Stimulated activated CD8-positive, alpha-beta memory T cell treated with anti-CD3 and anti-CD28 coated beads, Interleukin-7, amount 100 ng/mL, for 48 hours (primary cell): ENCODE results near the gene REEP1.
A peak's percentile ranks its signal among the peaks of the same experiment; 100 is the strongest.

Source experiments
- DNase-seq, 2 donors: peaks; one replicate each; pipeline ENCODE4 v3.0.0-alpha.2; 2020; ENCODE audit warnings: low read depth in 1 of 2; ENCODE audit errors: extremely low read depth in 1 of 2

Gene REEP1

GRCh38 chr2:86226636-86227520 is 110.5 kb downstream of the REEP1 start:
- DNase-seq, result no peak

GRCh38 chr2:86226070-86226469 is 111.4 kb downstream of the REEP1 start:
- no peak for DNase-seq

- peak in 1 of 2 donors; percentile 29 for DNase-seq
These were observed 111.8 kb downstream of the REEP1 start for GRCh38 chr2:86225581-86225980.

- no peak for DNase-seq
These were observed 112.6 kb downstream of the REEP1 start for GRCh38 chr2:86224645-86225355.

DNA sequence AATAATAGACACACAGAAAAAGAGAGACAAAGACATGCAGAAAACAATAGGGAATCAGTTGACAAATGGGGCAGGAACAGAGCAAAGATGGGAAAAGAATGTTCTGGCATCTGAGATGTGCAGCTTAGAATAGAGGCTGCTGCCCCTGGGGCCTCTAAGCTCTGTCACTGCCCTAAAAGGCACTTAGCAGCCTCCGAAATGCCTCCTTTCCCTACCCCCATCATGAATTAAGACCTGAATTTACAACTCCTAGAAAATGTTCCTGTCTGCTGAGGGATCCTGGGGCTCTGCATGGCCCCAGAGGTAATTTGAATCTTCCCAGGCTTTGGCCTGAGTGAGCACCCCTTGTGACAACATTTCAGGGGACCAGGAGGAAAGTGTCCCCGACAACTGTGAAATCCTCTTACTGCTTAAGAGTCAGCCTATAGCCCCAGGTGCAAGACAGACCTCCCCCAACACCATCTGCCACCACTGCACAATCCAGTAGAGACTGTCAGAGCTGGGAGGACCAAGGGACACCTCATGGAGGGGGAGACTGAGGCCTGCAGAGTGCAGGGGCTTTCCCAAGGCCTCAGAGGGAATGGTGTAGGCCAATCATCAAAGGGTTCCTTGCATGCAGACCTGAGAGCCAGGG is 113.4 kb downstream of the REEP1 start:
- DNase-seq, result no peak

- no peak for DNase-seq
These were observed 114.1 kb downstream of the REEP1 start for GRCh38 chr2:86223140-86223926.

DNA sequence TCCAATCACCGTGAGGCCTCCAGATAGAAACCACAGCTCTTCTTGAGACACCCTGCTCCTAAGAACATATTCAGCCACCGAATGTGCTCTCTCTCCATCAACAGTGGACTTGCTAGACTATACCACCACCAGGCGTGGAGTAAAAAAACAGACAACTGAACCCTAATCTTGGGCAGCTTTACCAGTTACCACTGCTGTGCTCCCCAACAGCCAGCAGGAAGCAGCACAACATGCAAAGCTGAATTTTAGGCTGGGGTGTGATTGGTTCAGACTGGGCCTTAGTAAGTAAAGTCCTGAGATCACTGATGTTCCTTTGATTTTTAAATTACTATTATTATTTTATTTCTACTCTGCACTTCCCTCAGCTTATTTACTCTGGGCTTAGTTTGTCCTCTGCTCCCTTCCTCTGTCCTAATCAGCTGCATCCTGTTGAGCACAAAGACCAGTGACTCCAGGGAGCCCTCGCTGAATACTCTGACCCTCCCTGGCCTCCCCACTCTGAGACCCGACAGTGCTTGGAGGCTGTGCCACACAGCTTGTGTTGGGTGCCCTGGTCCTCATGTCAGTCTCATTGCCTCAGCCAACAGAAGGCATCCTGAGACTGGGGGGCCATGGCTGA is 116.3 kb downstream of the REEP1 start:
- peak in 1 of 2 donors; percentile 20 for DNase-seq

GRCh38 chr2:86219896-86220295 is 117.5 kb downstream of the REEP1 start:
- no peak for DNase-seq

- DNase-seq, result no peak
These were observed 119.3 kb downstream of the REEP1 start for GRCh38 chr2:86218124-86218523.

DNA sequence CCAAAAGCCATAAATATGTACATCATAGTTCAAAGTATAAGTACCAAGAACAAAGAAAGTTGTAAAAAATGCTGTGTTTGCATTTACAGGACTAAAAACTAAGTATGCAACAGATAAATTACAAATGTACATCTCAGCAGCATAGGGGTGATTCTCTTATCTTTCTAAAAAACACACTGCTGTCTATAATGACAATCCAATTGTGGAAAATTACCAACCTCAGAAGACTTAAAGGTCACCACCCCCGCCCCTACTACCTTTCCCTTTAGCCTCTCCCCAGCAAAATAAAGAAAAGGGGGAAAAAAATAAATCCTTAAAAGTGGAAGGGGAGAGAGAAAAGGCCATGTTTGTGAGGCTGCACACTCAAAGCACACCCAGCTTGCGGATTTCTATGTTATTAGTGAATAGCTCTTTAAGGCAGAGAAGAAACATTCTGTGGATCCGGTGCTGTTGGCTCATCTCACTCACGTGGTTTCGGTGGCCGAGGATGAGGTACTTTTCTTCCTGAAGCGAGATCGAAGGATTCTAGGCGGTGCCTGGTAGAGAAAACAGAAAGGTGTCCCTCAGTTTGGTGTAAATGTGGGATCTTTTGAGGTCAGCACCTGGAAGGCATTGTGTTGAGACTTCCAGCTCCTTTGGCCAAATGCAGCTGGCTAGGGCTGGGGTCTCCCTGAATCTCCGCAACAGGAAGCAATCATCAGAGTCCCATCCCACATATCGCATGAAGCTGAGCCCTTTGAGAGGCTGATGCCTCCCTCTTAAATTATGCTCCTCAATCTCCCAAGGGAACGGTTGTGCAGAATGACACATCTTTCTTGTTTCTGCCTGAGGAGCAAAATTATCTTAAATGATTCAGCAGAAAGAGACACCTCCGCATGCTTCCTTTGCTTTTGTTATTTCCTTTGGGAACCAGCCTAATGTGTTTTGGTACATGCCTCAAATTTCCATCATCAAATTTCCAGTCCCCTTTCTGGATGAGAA is 120.6 kb downstream of the REEP1 start:
- no peak for DNase-seq

- DNase-seq, result no peak
These were observed 123.0 kb downstream of the REEP1 start for GRCh38 chr2:86214503-86214832.

DNA sequence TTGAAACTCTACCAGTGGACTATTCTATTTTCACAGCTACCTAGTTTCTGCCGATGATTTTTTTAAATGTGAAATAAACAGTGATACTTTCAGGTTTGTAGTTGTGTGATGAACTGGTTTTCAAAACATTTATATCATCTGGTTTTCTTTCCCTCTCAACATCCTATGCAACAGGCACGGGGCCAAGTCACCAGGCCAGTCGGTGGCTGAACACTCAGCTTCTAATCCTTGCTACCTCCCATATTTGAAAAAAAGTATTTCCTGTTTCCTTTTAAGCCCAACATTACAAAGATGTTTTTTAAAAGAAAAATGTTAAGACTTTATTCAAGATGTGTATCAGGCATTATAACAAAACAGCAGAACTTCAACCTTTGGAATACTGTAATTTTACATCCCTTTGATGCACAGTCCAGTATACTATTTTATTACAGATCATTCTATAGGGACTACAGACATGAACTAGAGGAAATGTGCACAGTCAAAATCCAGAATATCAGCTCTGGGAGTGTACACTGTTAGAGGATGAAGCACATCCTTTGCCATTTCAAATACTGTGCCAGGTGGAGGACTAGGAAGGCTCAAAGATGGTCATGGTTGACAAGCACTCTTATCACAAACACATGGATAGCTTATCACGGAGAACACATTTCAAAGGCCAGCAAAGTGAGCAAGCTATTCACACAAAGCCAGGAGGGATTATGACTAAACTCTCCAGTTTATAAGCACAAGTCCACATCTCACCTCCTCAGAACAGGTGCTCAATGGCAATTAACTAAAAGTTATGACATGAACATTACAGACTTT is 123.5 kb downstream of the REEP1 start:
- no peak for DNase-seq

GRCh38 chr2:86213056-86213455 is 124.4 kb downstream of the REEP1 start:
- no peak for DNase-seq

DNA sequence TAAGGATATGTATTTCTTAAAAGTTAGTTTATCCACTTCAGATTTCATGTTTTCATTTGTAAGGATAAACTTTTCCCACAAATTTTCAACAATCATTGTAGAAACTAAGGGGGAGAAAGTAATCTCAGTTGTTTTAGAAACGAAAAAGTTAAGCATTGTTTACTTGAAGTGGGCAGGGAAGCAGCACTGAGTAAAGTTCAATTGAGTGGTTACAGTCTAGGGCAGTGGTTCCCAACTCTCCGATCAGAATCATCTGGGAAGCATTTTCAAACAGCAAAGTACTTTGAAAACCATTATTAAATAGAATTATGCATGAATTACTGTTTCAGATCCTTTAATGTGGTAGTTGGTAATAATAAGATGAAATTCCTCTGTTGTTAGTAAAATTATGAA is 125.6 kb downstream of the REEP1 start:
- DNase-seq, result no peak

DNA sequence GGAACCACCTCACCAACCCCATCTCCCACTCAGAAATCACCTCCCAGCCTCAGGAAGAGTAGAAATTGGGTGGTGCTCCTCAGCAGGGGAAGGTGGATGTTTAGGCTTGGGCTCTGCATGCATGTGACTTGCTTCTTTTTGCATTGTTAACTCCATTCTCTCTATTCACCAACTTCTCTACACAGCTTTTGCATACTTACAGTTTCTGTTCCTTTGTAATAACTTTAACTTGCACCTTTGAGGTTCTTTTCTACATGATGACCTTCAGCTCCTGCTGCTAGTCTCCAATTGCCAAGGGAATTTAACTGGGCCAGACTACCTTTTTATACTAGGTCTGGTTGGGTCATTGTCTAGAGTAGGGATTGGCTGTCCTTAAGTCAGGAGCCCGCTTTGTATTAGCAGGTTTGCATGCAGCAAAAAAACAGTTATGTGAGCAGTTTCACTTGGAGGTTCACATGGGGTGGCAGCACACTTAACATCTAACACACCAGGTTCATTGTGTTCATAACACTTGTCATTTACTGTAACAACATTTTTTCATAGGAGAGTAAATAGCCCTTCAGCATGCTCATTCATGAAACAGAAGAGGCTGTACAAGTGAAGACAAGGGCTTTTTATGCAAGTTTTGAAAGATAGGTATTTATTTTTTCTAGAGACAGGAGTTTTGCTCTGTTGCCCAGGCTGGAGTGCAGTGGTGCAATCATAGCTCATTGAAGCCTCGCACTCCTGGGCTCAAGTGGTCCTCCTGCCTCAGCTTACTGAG is 126.2 kb downstream of the REEP1 start:
- no peak for DNase-seq

GRCh38 chr2:86204458-86204857 is 133.0 kb downstream of the REEP1 start:
- no peak for DNase-seq

- DNase-seq, result no peak
These were observed 133.8 kb downstream of the REEP1 start for GRCh38 chr2:86203614-86204013.

GRCh38 chr2:86202702-86203101 is 134.7 kb downstream of the REEP1 start:
- no peak for DNase-seq
